Fibroblast of skin of left quadriceps (primary cell): ENCODE data around the gene TUBB2A.
"Not testable (repeated sequence)": the region's sequence is repeated elsewhere in the genome, so short reads cannot be mapped to it uniquely, and the experiment has no call there.

Experiments used
- DNase-seq, 2 experiments: peaks; one replicate each; pipeline ENCODE4 v3.0.0-alpha.2; 2013; ENCODE audit warnings: low read depth in 2 of 2

Gene TUBB2A

GRCh38 chr6:3155416-3155815 is 1.9 kb downstream of the TUBB2A start:
- not testable (repeated sequence) for DNase-seq

DNA sequence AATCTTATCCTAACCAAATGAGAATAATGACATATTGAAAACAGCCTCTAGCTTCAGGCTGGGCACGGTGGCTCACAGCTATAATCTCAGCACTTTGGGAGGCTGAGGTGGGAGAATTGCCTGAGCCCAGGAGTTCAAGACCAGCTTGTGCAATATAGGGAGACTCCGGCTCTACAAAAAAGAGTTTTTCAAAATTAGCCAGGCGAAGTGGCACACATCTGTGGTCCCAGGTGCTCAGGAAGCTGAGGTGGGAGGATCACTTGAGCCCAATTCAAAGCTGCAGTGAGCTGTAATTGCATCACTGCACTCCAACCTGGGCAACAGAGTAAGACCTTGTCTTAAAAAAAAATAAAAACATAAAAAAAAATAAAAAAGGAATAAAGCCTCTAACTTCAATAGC is 4.7 kb downstream of the TUBB2A start:
- DNase-seq, result no peak

DNA sequence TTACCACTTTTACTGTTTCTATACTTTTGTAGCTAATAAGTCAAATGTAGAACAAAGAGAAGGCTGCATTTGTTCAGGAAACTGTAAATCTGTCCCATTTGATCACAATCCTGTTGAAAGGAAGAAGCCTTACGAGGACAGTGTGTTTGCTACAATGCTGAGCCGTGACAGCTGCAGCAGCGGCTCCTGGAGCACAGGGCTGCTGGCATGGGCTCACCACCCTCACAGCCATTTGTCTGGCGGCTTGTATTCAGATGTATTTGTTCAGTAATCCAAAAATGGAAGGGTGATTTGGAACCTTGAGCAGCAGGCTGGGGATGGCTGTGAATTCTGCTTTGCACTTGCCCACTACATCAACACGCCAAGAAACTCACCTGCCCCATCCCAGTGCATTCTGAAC is 5.7 kb downstream of the TUBB2A start:
- no peak for DNase-seq

GRCh38 chr6:3147914-3148757 is 9.2 kb downstream of the TUBB2A start:
- no peak for DNase-seq

DNA sequence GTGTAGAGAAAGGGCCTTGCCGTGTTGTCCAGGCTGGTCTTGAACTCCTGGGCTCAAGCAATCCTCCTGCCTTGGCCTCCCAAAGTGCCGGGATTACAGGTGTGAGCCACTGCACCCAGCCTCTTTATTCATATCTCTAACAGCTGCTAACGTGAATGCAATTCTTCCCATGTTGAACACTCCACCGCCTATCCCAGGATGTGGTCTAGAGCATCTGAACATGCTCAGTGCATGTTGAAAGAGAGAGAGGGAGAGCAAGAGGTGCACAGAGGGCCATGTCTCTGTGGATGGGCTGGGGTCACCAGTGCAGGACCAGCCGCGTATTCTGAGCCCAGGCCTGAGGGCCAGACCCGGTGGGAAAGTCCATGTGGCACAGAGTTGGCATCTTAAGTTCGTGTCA is 12.8 kb downstream of the TUBB2A start:
- no peak for DNase-seq

DNA sequence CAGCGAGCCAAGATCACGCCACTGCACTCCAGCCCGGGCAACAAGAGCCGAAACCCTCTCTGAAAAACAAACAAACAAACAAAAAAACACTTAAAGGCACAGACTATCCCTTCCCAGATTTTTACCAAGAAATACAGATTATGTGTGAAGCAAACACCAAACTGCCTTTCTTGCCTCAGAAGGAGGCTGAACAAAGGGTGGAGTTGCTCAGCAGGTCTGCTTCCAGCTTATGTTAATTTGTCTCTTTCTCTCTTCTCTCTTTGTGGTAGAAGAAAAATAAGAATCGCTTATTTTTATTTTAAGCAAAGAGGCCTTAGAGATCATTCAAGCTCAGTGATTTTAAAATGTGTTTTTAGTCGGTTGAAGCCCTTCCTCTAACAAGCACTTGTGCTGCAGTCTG is 14.2 kb downstream of the TUBB2A start:
- no peak for DNase-seq

DNA sequence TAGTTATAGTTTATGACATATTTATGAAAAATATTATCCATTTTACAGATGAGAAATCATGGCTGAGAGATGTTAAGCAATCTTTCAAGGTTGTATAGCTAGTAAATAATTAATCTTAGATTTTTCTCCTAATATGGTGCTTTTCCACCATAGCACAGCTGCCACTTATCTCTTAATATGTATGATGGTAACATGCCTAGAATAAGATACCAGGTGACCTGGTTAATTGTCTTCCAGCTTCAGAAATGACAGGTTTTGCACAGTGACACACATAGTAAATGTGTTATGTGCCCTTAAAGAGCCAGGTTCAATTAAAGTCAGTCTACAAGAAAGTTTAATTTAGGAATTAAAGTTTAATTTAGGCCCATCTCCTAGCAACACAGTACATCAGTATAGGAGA is 14.8 kb downstream of the TUBB2A start:
- DNase-seq, result no peak

GRCh38 chr6:3140201-3140600 is 17.1 kb downstream of the TUBB2A start:
- DNase-seq, result no peak

GRCh38 chr6:3139090-3139903 is 18.0 kb downstream of the TUBB2A start:
- DNase-seq, result peak in 1 of 2 experiments; percentile 35

- no peak for DNase-seq
These were observed 19.0 kb downstream of the TUBB2A start for GRCh38 chr6:3138341-3138740.

DNA sequence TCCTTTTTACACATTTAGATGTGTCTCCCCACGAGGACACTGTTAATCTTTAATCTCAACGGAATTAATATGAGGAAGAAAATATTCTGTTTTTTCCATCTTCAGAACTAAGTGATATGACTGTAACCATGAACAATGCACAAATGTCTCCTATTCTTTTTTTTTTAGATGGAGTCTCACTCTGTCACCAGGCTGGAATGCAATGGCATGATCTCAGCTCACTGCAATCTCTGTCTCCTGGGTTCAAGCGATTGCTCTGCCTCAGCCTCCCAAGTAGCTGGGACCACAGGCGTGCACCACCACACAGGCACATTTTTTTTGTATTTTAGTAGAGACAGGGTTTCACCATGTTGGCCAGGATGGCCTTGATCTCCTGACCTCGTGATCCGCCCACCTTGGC is 19.5 kb downstream of the TUBB2A start:
- not testable (repeated sequence) for DNase-seq

DNA sequence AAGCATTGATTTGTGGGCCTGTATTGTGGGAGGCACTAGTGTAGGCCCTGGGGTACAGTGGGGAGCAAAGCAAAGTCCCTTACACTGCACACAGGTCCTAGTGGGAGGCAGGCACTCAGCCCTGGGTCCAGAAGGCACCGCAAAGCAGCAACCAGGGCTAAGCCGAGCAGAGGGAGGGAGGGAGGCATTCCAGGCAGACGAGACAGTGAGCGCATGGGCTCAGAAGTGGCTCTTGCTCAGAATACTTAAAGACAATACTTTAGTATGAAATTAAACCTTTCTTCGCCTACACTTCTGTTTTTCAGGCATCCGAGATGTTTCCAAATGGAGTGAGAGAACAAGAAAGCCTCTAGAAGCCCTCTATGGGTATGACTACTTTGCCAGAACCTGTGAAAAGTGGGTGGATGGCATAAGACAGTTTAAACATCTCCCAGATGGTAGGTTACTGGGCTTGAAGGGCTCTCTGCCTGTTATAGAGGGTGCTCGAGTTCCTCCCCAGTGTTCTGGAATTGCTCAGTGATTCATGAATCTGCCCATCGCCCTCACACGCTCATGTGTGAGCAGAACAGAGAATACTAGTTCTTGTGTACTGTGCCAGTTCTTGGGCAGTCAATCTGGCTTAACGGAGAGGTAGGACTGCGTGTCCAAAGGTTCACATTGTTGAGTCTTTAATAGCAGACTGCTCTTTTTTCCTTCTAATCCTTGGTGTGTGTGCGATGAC is 20.1 kb downstream of the TUBB2A start:
- no peak for DNase-seq

GRCh38 chr6:3136292-3137011 is 20.9 kb downstream of the TUBB2A start:
- no peak for DNase-seq

- no peak for DNase-seq
These were observed 21.6 kb downstream of the TUBB2A start for GRCh38 chr6:3135668-3136291.

- DNase-seq, result no peak
These were observed 23.8 kb downstream of the TUBB2A start for GRCh38 chr6:3133515-3133914.

GRCh38 chr6:3131695-3132094 is 25.6 kb downstream of the TUBB2A start:
- no peak for DNase-seq

DNA sequence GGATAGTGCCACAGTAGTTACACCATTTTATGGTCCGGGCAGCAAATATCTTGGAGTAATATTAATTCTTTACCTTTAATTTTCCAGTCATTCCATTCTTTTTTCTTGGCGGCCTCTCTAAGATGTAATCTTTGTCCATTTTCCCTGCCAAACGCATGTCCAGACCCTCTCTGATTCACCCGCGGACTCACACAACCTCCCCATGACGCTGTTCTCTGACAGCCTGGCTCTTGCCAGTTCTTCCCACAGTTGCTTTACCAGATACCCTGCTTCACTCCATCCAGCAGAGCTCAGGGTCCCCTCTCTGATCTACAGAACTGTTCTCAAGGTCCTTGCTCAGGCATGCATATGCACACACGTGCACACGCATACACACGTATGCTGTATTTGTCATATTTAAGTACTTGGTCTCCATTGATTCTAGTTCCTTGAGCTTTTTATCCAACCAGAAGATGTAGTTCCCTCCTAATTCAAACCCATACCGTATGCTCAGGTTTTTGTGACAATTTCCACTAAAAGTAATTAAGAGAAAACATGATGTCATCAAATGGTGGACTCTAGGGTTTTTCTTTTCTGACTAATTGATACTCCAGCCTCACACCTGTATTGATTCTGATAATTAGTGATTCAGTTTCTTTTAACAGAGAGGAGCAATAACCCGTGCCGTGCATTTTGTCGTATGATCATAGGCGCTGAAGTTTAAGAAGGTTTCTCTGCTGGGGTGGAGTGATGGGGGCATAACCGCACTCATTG is 28.8 kb downstream of the TUBB2A start:
- no peak for DNase-seq

GRCh38 chr6:3125815-3126214 is 31.5 kb downstream of the TUBB2A start:
- no peak for DNase-seq

DNA sequence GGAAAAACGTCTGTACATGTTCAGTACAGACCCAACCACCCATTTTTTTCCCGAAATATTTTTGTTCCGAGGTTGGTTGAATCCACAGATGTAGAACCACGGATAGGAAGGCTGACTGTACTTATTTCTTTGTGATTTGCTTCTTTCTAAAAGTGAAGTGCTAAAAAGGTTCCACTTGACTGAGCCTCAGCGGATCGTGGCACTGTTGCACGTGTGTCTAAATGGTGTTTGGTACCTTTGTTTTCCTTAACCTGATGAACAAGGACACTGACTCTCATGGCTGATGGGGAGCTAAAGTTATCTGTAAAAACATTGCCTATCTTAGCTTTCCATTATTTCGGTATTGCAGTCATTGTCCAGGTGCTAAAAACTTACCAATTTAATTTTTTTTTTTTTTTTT is 32.7 kb downstream of the TUBB2A start:
- no peak for DNase-seq

DNA sequence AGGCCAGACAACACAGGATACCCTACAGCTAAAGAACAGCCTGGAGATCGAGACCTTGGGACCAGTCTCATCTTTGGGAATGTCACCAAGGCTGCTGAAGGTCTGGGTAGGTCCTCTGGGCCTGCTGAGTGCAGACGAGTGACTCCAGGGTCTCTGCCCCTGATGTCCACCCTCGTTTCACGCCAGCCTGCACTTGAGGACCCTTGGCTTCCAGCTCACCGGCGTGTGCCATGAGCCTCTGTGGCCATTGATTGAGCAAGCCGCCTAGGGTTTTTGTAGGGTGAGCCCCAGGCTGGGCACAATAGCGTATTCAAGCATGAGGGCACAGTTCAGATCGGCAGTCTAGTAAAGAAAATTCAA is 34.5 kb downstream of the TUBB2A start:
- no peak for DNase-seq

GRCh38 chr6:3120765-3121089 is 36.6 kb downstream of the TUBB2A start:
- DNase-seq, result no peak
